A549 (cell line): ENCODE results near the gene ADGRG3. TPM values are rescaled to one million over a fixed set of nuclear protein-coding genes. Genes with fewer than 3 reads are reported as not detected.

Experiments
- ATAC-seq, 2 experiments: fragments of 200-7000 bp in 1 of 2; fragments of >200 bp in 1 of 2; cut with Nextera tagmentation in 1 of 2; cut with Tn5 transposase in 1 of 2; 3 replicates each; pipeline versions ENCODE4 v1.8.0 to v1.9.1; 2018 to 2020; ENCODE audit warnings: mild to moderate bottlenecking in 1 of 2, moderate library complexity in 1 of 2
- CTCF ChIA-PET: fragments of 300-600 bp; sonication (Branson Sonifier 250); formaldehyde crosslinking; extraction: SDS; loops from one replicate; lab custom pipeline; 2021; ENCODE audit warnings: antibody characterized with exemption, inconsistent platforms; lab: Yijun Ruan, JAX
- POLR2A ChIA-PET: fragments of 350-600 bp; formaldehyde crosslinking; extraction: SDS; loops from one replicate; lab custom pipeline; 2021; ENCODE audit warnings: antibody characterized with exemption, inconsistent platforms; lab: Yijun Ruan, JAX
- DNase-seq, 2 experiments: peaks; one replicate each; pipeline versions ENCODE4 v3.0.0 to v3.0.0-alpha.2; 2011 to 2016; ENCODE audit warnings: low read depth in 1 of 2, low spot score in 1 of 2
- FAIRE-seq: peaks from 2 replicates; lab custom pipeline; 2011; peaks lifted over from hg19 to GRCh38; lab: Jason Lieb, UNC
- H3K27ac ChIP-seq, 2 experiments: fragments of >200 bp; sonication (Bioruptor Twin); formaldehyde crosslinking; 3 replicates each; pipeline ENCODE4 v1.5.1; 2016 to 2017
- H3K4me1 ChIP-seq: fragments of >200 bp; sonication (Bioruptor Twin); formaldehyde crosslinking; 3 replicates; pipeline ENCODE4 v1.6.1; 2016
- H3K4me2 ChIP-seq: fragments of >200 bp; sonication (Bioruptor Twin); formaldehyde crosslinking; 3 replicates; pipeline ENCODE4 v1.6.1; 2016
- H3K4me3 ChIP-seq: fragments of >200 bp; sonication (Bioruptor Twin); formaldehyde crosslinking; 3 replicates; pipeline ENCODE4 v1.5.1; 2016
- H3K9me3 ChIP-seq: fragments of >200 bp; sonication (Bioruptor Twin); formaldehyde crosslinking; 3 replicates; pipeline ENCODE4 v1.6.1; 2016
- BHLHE40 ChIP-seq: IDR thresholded peaks from 2 replicates; pipeline ENCODE4 v1.6.1; 2012; ENCODE audit warnings: low read depth, low read length, inconsistent platforms
- CHD4 ChIP-seq: fragments of 200-600 bp; sonication (generic); IDR thresholded peaks from 2 replicates; pipeline ENCODE4 v1.6.1; 2016; ENCODE audit warnings: antibody characterized with exemption, mild to moderate bottlenecking, borderline replicate concordance
- EHMT2 ChIP-seq: fragments of 200-600 bp; sonication (generic); IDR thresholded peaks from 2 replicates; pipeline ENCODE4 v1.6.1; 2016; ENCODE audit warnings: antibody characterized with exemption, low read depth, mild to moderate bottlenecking, moderate library complexity
- ESRRA ChIP-seq: fragments of 150-350 bp; IDR thresholded peaks from 2 replicates; pipeline ENCODE4 v1.6.1; 2014; ENCODE audit warnings: mild to moderate bottlenecking, low read length, borderline replicate concordance
- GATA3 ChIP-seq: IDR thresholded peaks from 2 replicates; pipeline ENCODE4 v1.6.1; 2012; ENCODE audit warnings: borderline replicate concordance
- HDAC2 ChIP-seq: fragments of 200-600 bp; sonication (generic); IDR thresholded peaks from 2 replicates; pipeline ENCODE4 v1.6.1; 2016
- JUN ChIP-seq, 2 experiments: fragments of >200 bp; sonication (Bioruptor Twin); formaldehyde crosslinking; IDR thresholded peaks; 2 replicates in 1 of 2; 3 replicates in 1 of 2; pipeline ENCODE4 v1.6.1; 2016 to 2017
- MAFK ChIP-seq: fragments of 450-650 bp; IDR thresholded peaks from 2 replicates; pipeline ENCODE4 v1.6.1; 2014; ENCODE audit not compliant: partially characterized antibody
- NFE2L2 ChIP-seq: fragments of 150-350 bp; conservative IDR thresholded peaks from 2 replicates; pipeline ENCODE4 v1.6.1; 2014; ENCODE audit warnings: low read length
- NPAS2 ChIP-seq: fragments of 250-450 bp; sonication (Bioruptor Pico); IDR thresholded peaks from 2 replicates; pipeline ENCODE4 v1.8.0; 2022; ENCODE audit warnings: mild to moderate bottlenecking, moderate library complexity, borderline replicate concordance
- RAD21 ChIP-seq, 2 experiments: fragments of >200 bp in 1 of 2; sonication (Bioruptor Twin) in 1 of 2; formaldehyde crosslinking in 1 of 2; IDR thresholded peaks in 1 of 2; conservative IDR thresholded peaks in 1 of 2; 2 replicates in 1 of 2; 3 replicates in 1 of 2; pipeline ENCODE4 v1.6.1; 2012 to 2018; ENCODE audit warnings: inconsistent platforms in 1 of 2
- RFX5 ChIP-seq: fragments of 450-650 bp; IDR thresholded peaks from 2 replicates; pipeline ENCODE4 v1.7.1; 2014; ENCODE audit warnings: antibody characterized with exemption, mild to moderate bottlenecking, moderate library complexity
- TFCP2L1 ChIP-seq: fragments of 250-450 bp; sonication (Bioruptor Pico); IDR thresholded peaks from 2 replicates; pipeline ENCODE4 v1.5.0; 2021; ENCODE audit warnings: mild to moderate bottlenecking
- ZC3H11A ChIP-seq: fragments of 450-650 bp; IDR thresholded peaks from 2 replicates; pipeline ENCODE4 v1.6.1; 2014; ENCODE audit warnings: antibody characterized with exemption, mild to moderate bottlenecking
- ZFP36 ChIP-seq: fragments of 450-650 bp; IDR thresholded peaks from 2 replicates; pipeline ENCODE4 v1.6.1; 2014; ENCODE audit warnings: borderline replicate concordance; ENCODE audit not compliant: partially characterized antibody
- ZNF302 ChIP-seq: fragments of 250-450 bp; sonication (Bioruptor Pico); IDR thresholded peaks from 2 replicates; pipeline ENCODE4 v1.9.0; 2021; ENCODE audit warnings: inconsistent platforms, mild to moderate bottlenecking, moderate library complexity
- WGBS: methylation state at CpG from one replicate; pipeline ENCODE4 v1.1.6; 2017; ENCODE audit errors: missing lambda C conversion rate; 5-methylcytosine and 5-hydroxymethylcytosine counted together
- polyA plus RNA-seq, 4 experiments: library from polyadenylated mRNA; depleted of rRNA in 3 of 4; stranded (reverse); fragments of >200 nt; fragmentation: RNase III in 1 of 4; extraction: RNeasy Plus Mini Kit Qiagen cat#74134 plus additional on column Dnase treatment in 1 of 4; gene quantifications; 2 replicates in 3 of 4; 3 replicates in 1 of 4; pipeline ENCODE4 v1.2.3, GENCODE V29; 2011 to 2017
- TF ChIP-seq, protein P1 (sequence below): fragments of 450-650 bp; IDR thresholded peaks from 2 replicates; pipeline ENCODE4 v1.6.1; 2014; ENCODE audit warnings: antibody characterized with exemption
- TF ChIP-seq, protein P2 (sequence below): fragments of 250-450 bp; sonication (Bioruptor Pico); IDR thresholded peaks from 2 replicates; pipeline ENCODE4 v1.5.0; 2020; ENCODE audit warnings: low read depth, mild to moderate bottlenecking, moderate library complexity
- TF ChIP-seq, protein P3 (sequence below): fragments of 200-600 bp; sonication (generic); IDR thresholded peaks from 2 replicates; pipeline ENCODE4 v1.6.1; 2016; ENCODE audit warnings: antibody characterized with exemption, mild to moderate bottlenecking, moderate library complexity
- TF ChIP-seq, protein P4 (sequence below): IDR thresholded peaks from 2 replicates; pipeline ENCODE4 v1.6.1; 2012

Gene ADGRG3
- polyA plus RNA-seq, 2 of the 4 experiments (the other 2 are of a cell fraction), result 0.25 to 0.45 TPM

DNA sequence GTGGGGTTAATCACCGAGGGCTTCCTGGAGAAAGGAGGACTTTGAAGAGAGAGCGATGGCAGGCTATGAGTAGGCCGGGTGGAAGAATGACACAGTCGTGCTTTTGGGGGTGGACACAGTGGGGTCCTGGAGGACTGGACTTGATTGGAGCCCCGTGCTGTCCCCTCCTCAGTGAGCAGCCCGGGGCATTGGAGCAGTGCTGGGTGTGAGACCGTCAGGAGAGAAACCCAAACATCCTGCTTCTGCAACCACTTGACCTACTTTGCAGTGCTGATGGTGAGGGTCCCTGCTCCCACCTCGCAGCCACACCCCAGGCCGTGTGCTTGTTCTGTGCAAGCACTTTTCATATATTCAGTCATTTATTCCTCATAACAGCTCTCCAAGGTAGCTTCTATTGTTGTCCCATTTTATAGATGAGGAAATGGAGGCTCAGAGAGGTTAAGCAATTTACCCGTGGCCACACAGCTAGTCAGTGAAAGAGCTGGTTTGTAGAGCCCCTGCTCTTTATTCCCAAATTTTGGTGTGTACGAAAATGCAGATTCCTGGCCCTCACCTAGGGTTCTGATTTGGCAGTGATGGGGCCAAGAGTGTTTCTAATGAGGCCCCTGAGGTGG is 11.7 kb upstream of the ADGRG3 start:
- WGBS, result 78% methylated on average over 11 of the region's 11 CpGs
- no peak for DNase-seq
- ATAC-seq, result no peak
- ChIA-PET CTCF (interaction anchor here (0.6 to 16.2 kb wide), 2 partner anchors 68 to 156 kb away, joined by 3 to 785 read pairs; no protein-coding TSS in a partner anchor), POLR2A (no interaction called here)
- Histone ChIP-seq H3K4me2 (no peak overlapping the region), H3K9me3 (no peaks in the 10 kb centered on the region), H3K4me1 (no peaks in the 10 kb centered on the region), H3K27ac (no peak overlapping the region), H3K4me3 (no peak overlapping the region)
- FAIRE-seq, result no peak
- TF ChIP-seq, protein P1, sequence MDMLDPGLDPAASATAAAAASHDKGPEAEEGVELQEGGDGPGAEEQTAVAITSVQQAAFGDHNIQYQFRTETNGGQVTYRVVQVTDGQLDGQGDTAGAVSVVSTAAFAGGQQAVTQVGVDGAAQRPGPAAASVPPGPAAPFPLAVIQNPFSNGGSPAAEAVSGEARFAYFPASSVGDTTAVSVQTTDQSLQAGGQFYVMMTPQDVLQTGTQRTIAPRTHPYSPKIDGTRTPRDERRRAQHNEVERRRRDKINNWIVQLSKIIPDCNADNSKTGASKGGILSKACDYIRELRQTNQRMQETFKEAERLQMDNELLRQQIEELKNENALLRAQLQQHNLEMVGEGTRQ, result no peak
- TF ChIP-seq JUN (IDR thresholded peaks at IDR 0.05) (no peak), ZFP36 (peak; percentile 28)
- TF ChIP-seq, protein P2, sequence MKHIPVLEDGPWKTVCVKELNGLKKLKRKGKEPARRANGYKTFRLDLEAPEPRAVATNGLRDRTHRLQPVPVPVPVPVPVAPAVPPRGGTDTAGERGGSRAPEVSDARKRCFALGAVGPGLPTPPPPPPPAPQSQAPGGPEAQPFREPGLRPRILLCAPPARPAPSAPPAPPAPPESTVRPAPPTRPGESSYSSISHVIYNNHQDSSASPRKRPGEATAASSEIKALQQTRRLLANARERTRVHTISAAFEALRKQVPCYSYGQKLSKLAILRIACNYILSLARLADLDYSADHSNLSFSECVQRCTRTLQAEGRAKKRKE (CRISPR knock-in tag), result no peak

DNA sequence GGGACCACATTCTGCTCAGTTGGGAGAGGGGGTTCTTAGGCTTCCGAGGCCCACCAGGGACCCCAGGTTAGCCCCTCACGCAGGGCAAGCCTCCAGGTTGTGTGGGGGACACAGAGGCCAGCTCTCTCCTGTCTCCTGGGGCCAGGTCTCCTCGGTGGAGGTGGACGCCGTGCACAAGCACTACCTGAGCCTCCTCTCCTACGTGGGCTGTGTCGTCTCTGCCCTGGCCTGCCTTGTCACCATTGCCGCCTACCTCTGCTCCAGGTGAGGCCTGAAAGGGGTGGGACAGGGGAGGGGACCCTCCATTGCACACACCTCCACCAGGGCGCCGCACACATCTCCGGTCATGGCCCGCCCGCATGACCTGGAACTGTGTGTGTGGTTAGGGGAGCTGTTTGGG is 10.9 kb upstream of the ADGRG3 start:
- Histone ChIP-seq H3K27ac (no peak overlapping the region), H3K4me2 (no peak overlapping the region), H3K9me3 (no peaks in the 10 kb centered on the region), H3K4me3 (no peak overlapping the region), H3K4me1 (no peaks in the 10 kb centered on the region)
- TF ChIP-seq ZC3H11A (no peak), EHMT2 (no peak), NPAS2 (CRISPR knock-in tag) (no peak), TFCP2L1 (CRISPR knock-in tag) (no peak), RAD21 (conservative IDR thresholded peaks at IDR 0.05 in 1 of 2, IDR thresholded peaks at IDR 0.05 in 1 of 2) (no peak), HDAC2 (no peak), JUN (IDR thresholded peaks at IDR 0.05) (no peak), BHLHE40 (no peak), NFE2L2 (no peak), GATA3 (no peak), MAFK (no peak), ZFP36 (no peak), RFX5 (no peak), CHD4 (no peak), ESRRA (no peak), ZNF302 (CRISPR knock-in tag) (no peak)
- TF ChIP-seq, protein P3, sequence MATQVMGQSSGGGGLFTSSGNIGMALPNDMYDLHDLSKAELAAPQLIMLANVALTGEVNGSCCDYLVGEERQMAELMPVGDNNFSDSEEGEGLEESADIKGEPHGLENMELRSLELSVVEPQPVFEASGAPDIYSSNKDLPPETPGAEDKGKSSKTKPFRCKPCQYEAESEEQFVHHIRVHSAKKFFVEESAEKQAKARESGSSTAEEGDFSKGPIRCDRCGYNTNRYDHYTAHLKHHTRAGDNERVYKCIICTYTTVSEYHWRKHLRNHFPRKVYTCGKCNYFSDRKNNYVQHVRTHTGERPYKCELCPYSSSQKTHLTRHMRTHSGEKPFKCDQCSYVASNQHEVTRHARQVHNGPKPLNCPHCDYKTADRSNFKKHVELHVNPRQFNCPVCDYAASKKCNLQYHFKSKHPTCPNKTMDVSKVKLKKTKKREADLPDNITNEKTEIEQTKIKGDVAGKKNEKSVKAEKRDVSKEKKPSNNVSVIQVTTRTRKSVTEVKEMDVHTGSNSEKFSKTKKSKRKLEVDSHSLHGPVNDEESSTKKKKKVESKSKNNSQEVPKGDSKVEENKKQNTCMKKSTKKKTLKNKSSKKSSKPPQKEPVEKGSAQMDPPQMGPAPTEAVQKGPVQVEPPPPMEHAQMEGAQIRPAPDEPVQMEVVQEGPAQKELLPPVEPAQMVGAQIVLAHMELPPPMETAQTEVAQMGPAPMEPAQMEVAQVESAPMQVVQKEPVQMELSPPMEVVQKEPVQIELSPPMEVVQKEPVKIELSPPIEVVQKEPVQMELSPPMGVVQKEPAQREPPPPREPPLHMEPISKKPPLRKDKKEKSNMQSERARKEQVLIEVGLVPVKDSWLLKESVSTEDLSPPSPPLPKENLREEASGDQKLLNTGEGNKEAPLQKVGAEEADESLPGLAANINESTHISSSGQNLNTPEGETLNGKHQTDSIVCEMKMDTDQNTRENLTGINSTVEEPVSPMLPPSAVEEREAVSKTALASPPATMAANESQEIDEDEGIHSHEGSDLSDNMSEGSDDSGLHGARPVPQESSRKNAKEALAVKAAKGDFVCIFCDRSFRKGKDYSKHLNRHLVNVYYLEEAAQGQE, result no peak
- TF ChIP-seq, protein P4, sequence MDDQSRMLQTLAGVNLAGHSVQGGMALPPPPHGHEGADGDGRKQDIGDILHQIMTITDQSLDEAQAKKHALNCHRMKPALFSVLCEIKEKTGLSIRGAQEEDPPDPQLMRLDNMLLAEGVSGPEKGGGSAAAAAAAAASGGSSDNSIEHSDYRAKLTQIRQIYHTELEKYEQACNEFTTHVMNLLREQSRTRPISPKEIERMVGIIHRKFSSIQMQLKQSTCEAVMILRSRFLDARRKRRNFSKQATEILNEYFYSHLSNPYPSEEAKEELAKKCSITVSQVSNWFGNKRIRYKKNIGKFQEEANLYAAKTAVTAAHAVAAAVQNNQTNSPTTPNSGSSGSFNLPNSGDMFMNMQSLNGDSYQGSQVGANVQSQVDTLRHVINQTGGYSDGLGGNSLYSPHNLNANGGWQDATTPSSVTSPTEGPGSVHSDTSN, result no peak
- DNase-seq, result no peak
- FAIRE-seq, result no peak
- POLR2A ChIA-PET, result no interaction called here
- WGBS, result 94% methylated on average over 11 of the region's 13 CpGs
- CTCF ChIA-PET, result interaction anchor here (0.6 to 16.2 kb wide), 3 partner anchors 8 to 69 kb away, joined by 3 to 785 read pairs (median 17); no protein-coding TSS in a partner anchor
- no peak for ATAC-seq
